Keratinocyte (primary cell): Measurements from ENCODE around the gene FHIP1A. TPM values are rescaled to one million over a fixed set of nuclear protein-coding genes. Genes with fewer than 3 reads are reported as not detected.

Experiments
- DNase-seq: peaks from one replicate; pipeline ENCODE4 v3.0.0-alpha.2; 2011; ENCODE audit warnings: low read depth, missing footprints, low spot score
- FAIRE-seq: peaks from 2 replicates; lab custom pipeline; 2011; peaks lifted over from hg19 to GRCh38; lab: Jason Lieb, UNC
- H2AFZ ChIP-seq: 2 replicates; pipeline ENCODE4 v1.6.0; 2012; ENCODE audit warnings: low read length, control low read depth, inconsistent platforms; ENCODE audit not compliant: control insufficient read depth
- H3K27ac ChIP-seq: 2 replicates; pipeline ENCODE4 v1.5.1; 2011; ENCODE audit warnings: low read length; ENCODE audit not compliant: control insufficient read depth, insufficient read depth
- H3K27me3 ChIP-seq: 3 replicates; pipeline ENCODE4 v1.6.0; 2011; ENCODE audit warnings: low read length; ENCODE audit not compliant: control insufficient read depth, insufficient read depth; ENCODE audit errors: extremely low read depth
- H3K36me3 ChIP-seq, 2 experiments: 2 replicates in 1 of 2; 3 replicates in 1 of 2; pipeline ENCODE4 v1.5.1; 2011; ENCODE audit warnings: low read length in 2 of 2, mild to moderate bottlenecking in 1 of 2; ENCODE audit not compliant: control insufficient read depth in 2 of 2, insufficient read depth in 2 of 2; ENCODE audit errors: extremely low read depth in 1 of 2
- H3K4me1 ChIP-seq: 3 replicates; pipeline ENCODE4 v1.5.1; 2011; ENCODE audit warnings: low read length; ENCODE audit not compliant: control insufficient read depth, insufficient read depth; ENCODE audit errors: extremely low read depth
- H3K4me2 ChIP-seq: 3 replicates; pipeline ENCODE4 v1.6.0; 2011; ENCODE audit warnings: low read depth, low read length; ENCODE audit not compliant: control insufficient read depth, insufficient read depth; ENCODE audit errors: extremely low read depth
- H3K4me3 ChIP-seq, 3 experiments: fragments of 200-600 bp in 1 of 3; sonication (generic) in 1 of 3; 2 replicates in 2 of 3; 3 replicates in 1 of 3; pipeline ENCODE4 v1.5.1; 2011 to 2016; ENCODE audit warnings: low read length in 3 of 3, mild to moderate bottlenecking in 3 of 3, control low read depth in 2 of 3, inconsistent platforms in 1 of 3, low read depth in 1 of 3, mixed read lengths in 1 of 3, mixed run types in 1 of 3, moderate library complexity in 1 of 3; ENCODE audit not compliant: control insufficient read depth in 2 of 3, insufficient read depth in 2 of 3; ENCODE audit errors: extremely low read depth in 1 of 3
- H3K79me2 ChIP-seq: 2 replicates; pipeline ENCODE4 v1.6.0; 2012; ENCODE audit warnings: low read length; ENCODE audit not compliant: control insufficient read depth, insufficient read depth
- H3K9ac ChIP-seq: 3 replicates; pipeline ENCODE4 v1.6.0; 2011; ENCODE audit warnings: low read length; ENCODE audit not compliant: control insufficient read depth, insufficient read depth; ENCODE audit errors: extremely low read depth
- H3K9me1 ChIP-seq: 3 replicates; pipeline ENCODE4 v1.6.0; 2011; ENCODE audit warnings: low read length; ENCODE audit not compliant: control insufficient read depth, insufficient read depth; ENCODE audit errors: extremely low read depth
- H3K9me3 ChIP-seq: 2 replicates; pipeline ENCODE4 v1.5.1; 2012; ENCODE audit warnings: low read depth, low read length; ENCODE audit not compliant: control insufficient read depth
- H4K20me1 ChIP-seq: 3 replicates; pipeline ENCODE4 v1.6.0; 2011; ENCODE audit warnings: low read length; ENCODE audit not compliant: control insufficient read depth, insufficient read depth; ENCODE audit errors: extremely low read depth
- EZH2 ChIP-seq: IDR thresholded peaks from one replicate; pipeline ENCODE4 v1.6.1; 2012; ENCODE audit warnings: inconsistent platforms, mild to moderate bottlenecking, low read length, moderate library complexity
- dilution Hi-C: fragments of 300-500 bp; cut with MboI; formaldehyde crosslinking; loops from one replicate; pipeline ENCODE4 v1.7.0; 2020; ENCODE audit warnings: low sequenced_read_pairs; ENCODE audit not compliant: extremely low pct_ligation_motif_present
- polyA plus RNA-seq, 5 experiments: library from polyadenylated mRNA; depleted of rRNA in 3 of 5; stranded (reverse) in 3 of 5; stranded (forward) in 1 of 5; unstranded in 1 of 5; fragments of >200 nt; gene quantifications; 1 replicate in 1 of 5; 2 replicates in 3 of 5; 3 replicates in 1 of 5; pipeline versions ENCODE4 v1.2.1 to v1.2.3, GENCODE V29; 2011 to 2012; ENCODE audit warnings: missing spikeins in 2 of 5, low read depth in 1 of 5, low replicate concordance in 1 of 5
- TF ChIP-seq, protein P1 (sequence below), 3 experiments: IDR thresholded peaks in 1 of 3; conservative IDR thresholded peaks in 1 of 3; optimal IDR thresholded peaks in 1 of 3; 2 replicates in 2 of 3; 3 replicates in 1 of 3; pipeline versions ENCODE3 to v1.5.1; 2011; ENCODE audit warnings: low read length in 3 of 3, mild to moderate bottlenecking in 3 of 3, moderate library complexity in 2 of 3, control low read depth in 1 of 3, inconsistent platforms in 1 of 3; ENCODE audit not compliant: insufficient read depth in 2 of 3; ENCODE audit errors: extremely low read depth in 1 of 3

The FHIP1A gene
- polyA plus RNA-seq, 1 donor (not counting 4 experiments of a cell fraction or from before 2014, with no cell fraction given) = 13.4 TPM

DNA sequence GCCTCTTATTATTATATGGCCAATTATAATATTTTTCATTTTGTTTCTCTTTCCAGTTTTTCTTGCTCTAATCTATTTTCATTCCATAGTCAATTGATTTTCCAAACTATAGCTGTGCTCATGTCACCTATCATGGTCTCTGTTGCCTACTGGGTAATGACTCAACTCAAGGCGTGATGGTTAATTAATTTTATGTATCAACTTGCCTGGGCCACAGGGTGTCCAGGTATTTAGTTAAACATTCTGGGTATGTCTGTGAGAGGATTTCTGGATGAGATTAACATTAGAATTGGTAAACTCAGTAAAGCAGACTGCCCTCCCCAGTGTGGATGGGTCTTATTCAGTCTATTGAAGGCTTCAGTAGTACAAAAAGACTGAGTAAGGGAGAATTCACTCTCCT, 9.9 kb downstream of the FHIP1A start:
- FAIRE-seq (no peak), DNase-seq (no peak)
- Histone ChIP-seq H3K27me3 (no peaks in the 10 kb centered on the region), H3K4me3 (no peak overlapping the region), H3K9ac (peak overlapping the region; percentile 6), H3K4me2 (peak overlapping the region; percentile 63), H3K79me2 (peaks cover 45% of the 10 kb centered on the region), H3K9me1 (no peaks in the 10 kb centered on the region), H2AFZ (no peak overlapping the region), H4K20me1 (no peaks in the 10 kb centered on the region), H3K4me1 (peaks cover 57% of the 10 kb centered on the region), H3K9me3 (no peaks in the 10 kb centered on the region), H3K27ac (peak overlapping the region; percentile 92), H3K36me3 (no peaks in the 10 kb centered on the region)
- no peak for TF ChIP-seq EZH2
- TF ChIP-seq, protein P1, sequence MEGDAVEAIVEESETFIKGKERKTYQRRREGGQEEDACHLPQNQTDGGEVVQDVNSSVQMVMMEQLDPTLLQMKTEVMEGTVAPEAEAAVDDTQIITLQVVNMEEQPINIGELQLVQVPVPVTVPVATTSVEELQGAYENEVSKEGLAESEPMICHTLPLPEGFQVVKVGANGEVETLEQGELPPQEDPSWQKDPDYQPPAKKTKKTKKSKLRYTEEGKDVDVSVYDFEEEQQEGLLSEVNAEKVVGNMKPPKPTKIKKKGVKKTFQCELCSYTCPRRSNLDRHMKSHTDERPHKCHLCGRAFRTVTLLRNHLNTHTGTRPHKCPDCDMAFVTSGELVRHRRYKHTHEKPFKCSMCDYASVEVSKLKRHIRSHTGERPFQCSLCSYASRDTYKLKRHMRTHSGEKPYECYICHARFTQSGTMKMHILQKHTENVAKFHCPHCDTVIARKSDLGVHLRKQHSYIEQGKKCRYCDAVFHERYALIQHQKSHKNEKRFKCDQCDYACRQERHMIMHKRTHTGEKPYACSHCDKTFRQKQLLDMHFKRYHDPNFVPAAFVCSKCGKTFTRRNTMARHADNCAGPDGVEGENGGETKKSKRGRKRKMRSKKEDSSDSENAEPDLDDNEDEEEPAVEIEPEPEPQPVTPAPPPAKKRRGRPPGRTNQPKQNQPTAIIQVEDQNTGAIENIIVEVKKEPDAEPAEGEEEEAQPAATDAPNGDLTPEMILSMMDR (optimal IDR thresholded peaks at IDR 0.05 in 1 of 3, IDR thresholded peaks at IDR 0.05 in 1 of 3, conservative IDR thresholded peaks at IDR 0.05 in 1 of 3; ENCODE audit: extremely low read depth in 1 of 3, insufficient read depth in 2 of 3, low read length in 3 of 3) = no peak
- dilution Hi-C loops = no loop called here

GRCh38 chr4:151420250-151420807, 11.4 kb downstream of the FHIP1A start:
- Histone ChIP-seq H3K79me2 (peaks cover 43% of the 10 kb centered on the region), H3K36me3 (no peaks in the 10 kb centered on the region), H3K9me1 (no peaks in the 10 kb centered on the region), H4K20me1 (no peaks in the 10 kb centered on the region), H3K4me3 (no peak overlapping the region), H2AFZ (no peak overlapping the region), H3K9ac (no peak overlapping the region), H3K27ac (peak overlapping the region; percentile 47), H3K27me3 (no peaks in the 10 kb centered on the region), H3K9me3 (no peaks in the 10 kb centered on the region), H3K4me1 (peaks cover 61% of the 10 kb centered on the region), H3K4me2 (peak overlapping the region; percentile 49)
- dilution Hi-C loops = no loop called here
- no peak for TF ChIP-seq EZH2
- TF ChIP-seq, protein P1 (optimal IDR thresholded peaks at IDR 0.05 in 1 of 3, IDR thresholded peaks at IDR 0.05 in 1 of 3, conservative IDR thresholded peaks at IDR 0.05 in 1 of 3; ENCODE audit: extremely low read depth in 1 of 3, insufficient read depth in 2 of 3, low read length in 3 of 3) = no peak
- DNase-seq (no peak), FAIRE-seq (peak; percentile 26)
